ENCODE measurements around the gene TOX2. TPM values are rescaled to one million over a fixed set of nuclear protein-coding genes. Genes with fewer than 3 reads are reported as not detected.
A peak's percentile ranks its signal among the peaks of the same experiment; 100 is the strongest.

Gene TOX2
- total and polyA plus RNA-seq, 2 of the 8 experiments (the other 6 are each of a cell fraction or from before 2014, with no cell fraction given) = 1.8 to 3.4 TPM

DNA sequence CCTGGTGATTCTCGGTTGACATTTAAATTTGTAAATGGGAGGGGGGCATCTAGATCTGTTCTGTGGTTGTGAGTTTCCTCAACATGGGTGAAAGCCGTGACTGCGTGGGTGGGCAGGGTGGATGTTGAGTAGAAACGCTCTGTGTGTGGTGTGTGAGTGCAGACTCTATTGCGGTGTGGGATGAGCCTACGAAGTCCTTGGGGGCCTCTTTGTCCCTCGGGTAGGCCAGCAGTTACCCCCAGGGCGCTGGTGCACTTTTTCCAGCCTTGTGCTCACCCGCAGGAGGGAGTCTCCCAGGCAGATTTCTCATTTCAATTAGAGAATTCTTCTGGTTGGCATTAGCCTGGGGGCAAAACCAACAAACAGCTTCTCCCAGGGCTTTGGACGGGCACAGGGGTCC, 10.6 kb downstream of the TOX2 start:
- Histone ChIP-seq H3K56ac (replicated peaks; ENCODE audit: insufficient read length, low read depth, low read length) (no peak overlapping the region), H3K9me3 (ENCODE audit: insufficient read depth in 2 of 2, low read depth in 1 of 2, low read length in 1 of 2) (no peaks in the 10 kb centered on the region), H2BK20ac (ENCODE audit: low read length) (no peak overlapping the region), H3K79me2 (ENCODE audit: control insufficient read depth in 1 of 2, insufficient read depth in 2 of 2, low read length in 2 of 2) (no peaks in the 10 kb centered on the region), H3K9ac (replicated peaks in 1 of 4; ENCODE audit: extremely low read depth in 1 of 4, low read depth in 3 of 4, low read length in 3 of 4) (no peak overlapping the region), H3K4me2 (ENCODE audit: insufficient read depth in 1 of 2, low read depth in 2 of 2, low read length in 2 of 2) (no peak overlapping the region), H4K8ac (ENCODE audit: extremely low read depth, insufficient read depth, low read length) (no peak overlapping the region), H2BK15ac (ENCODE audit: low read length) (0 out of 2 replicates have a peak overlapping the region, but pooled peaks have one; percentile 61), H3K4ac (replicated peaks; ENCODE audit: insufficient read length, low read depth, low read length) (no peak overlapping the region), H3K27ac (ENCODE audit: low read depth, low read length) (no peak overlapping the region), H4K5ac (ENCODE audit: insufficient read length, low read depth, low read length) (no peak overlapping the region), H3K79me1 (ENCODE audit: low read depth, low read length) (no peaks in the 10 kb centered on the region), H2BK12ac (ENCODE audit: low read depth, low read length) (no peak overlapping the region), H3K27me3 (replicated peaks in 1 of 4; ENCODE audit: control insufficient read depth in 3 of 4, extremely low read depth in 1 of 4, insufficient read depth in 3 of 4, low read length in 3 of 4) (no peaks in the 10 kb centered on the region; a peak in 1 of 7 replicates), H4K20me1 (replicated peaks in 1 of 2; ENCODE audit: control insufficient read depth in 1 of 2, insufficient read depth in 2 of 2, low read length in 2 of 2) (peaks cover 0 to 2% of the 10 kb centered on the region in 2 experiments), H3K4me3 (ENCODE audit: extremely low read depth in 1 of 4, insufficient read depth in 2 of 4, low read depth in 3 of 4, low read length in 4 of 4) (no peak overlapping the region), H2AK5ac (ENCODE audit: low read depth, low read length) (no peak overlapping the region), H3K14ac (ENCODE audit: insufficient read length) (no peak overlapping the region), H3K36me3 (ENCODE audit: control insufficient read depth in 2 of 4, insufficient read depth in 4 of 4, low read length in 3 of 4) (no peaks in the 10 kb centered on the region), H3K18ac (ENCODE audit: extremely low read depth, low read length) (no peak overlapping the region), H3K23ac (ENCODE audit: insufficient read length) (no peak overlapping the region), H3K23me2 (ENCODE audit: low read depth, low read length) (no peaks in the 10 kb centered on the region; the same call in 1 of the 2 replicates), H4K91ac (replicated peaks; ENCODE audit: insufficient read length, low read length) (no peak overlapping the region), H2BK120ac (replicated peaks; ENCODE audit: low read depth, low read length) (no peak overlapping the region), H3K4me1 (replicated peaks in 1 of 4; ENCODE audit: control insufficient read depth in 3 of 4, insufficient read depth in 4 of 4, low read length in 3 of 4) (peaks cover 0 to 2% (median 0%) of the 10 kb centered on the region in 4 experiments; a peak in 2 of 7 replicates), H2BK5ac (ENCODE audit: low read depth, low read length) (no peak overlapping the region), H2AFZ (ENCODE audit: low read length) (no peak overlapping the region)
- 79% methylated on average over 10 of the region's 10 CpGs; no CpG with 5 or more reads in 1 of the 2 experiments for WGBS, 2 experiments (ENCODE audit: extremely low coverage in 1 of 2, insufficient coverage in 1 of 2, insufficient read length in 1 of 2, insufficient replicate concordance in 2 of 2, low coverage in 1 of 2, low lambda C conversion rate in 2 of 2, missing lambda C conversion rate in 1 of 2)
- ChIA-PET POLR2A (ENCODE audit: partially characterized antibody) (interaction anchor here (1.1 kb wide), 1 partner anchor 11 kb away, joined by 5 read pairs; no protein-coding TSS in a partner anchor), CTCF (ENCODE audit: partially characterized antibody) (interaction anchor here (0.5 kb wide), 1 partner anchor 82 kb away, joined by 3 read pairs; no protein-coding TSS in a partner anchor)
- FAIRE-seq (no peak), DNase-seq (ENCODE audit: low read depth in 1 of 2, low spot score in 2 of 2) (no peak)
- TF ChIP-seq SIRT6 (IDR thresholded peaks at IDR 0.05; ENCODE audit: low read length) (no peak), JUN (IDR thresholded peaks at IDR 0.05; ENCODE audit: low read depth, low read length) (no peak), ATF3 (IDR thresholded peaks at IDR 0.05; ENCODE audit: insufficient read depth, low read depth, low read length) (no peak), CREB1 (IDR thresholded peaks at IDR 0.05) (no peak)

All from H1 (cell line).